ENCODE data around the gene CHMP3.
A peak's percentile ranks its signal among the peaks of the same experiment; 100 is the strongest.
"Not testable (repeated sequence)": the region's sequence is repeated elsewhere in the genome, so short reads cannot be mapped to it uniquely, and the experiment has no call there.

CHMP3 gene

GRCh38 chr2:86562922-86563649 lies at the start of gene CHMP3:
Gene CHMP3 (minus strand): TSS chr2:86563443. CDS start chr2:86563348, 95 bp downstream.
- peak; percentile 98 for DNase-seq

GRCh38 chr2:86610871-86611270 lies 47.6 kb upstream of the CHMP3 start:
- DNase-seq = no peak

- DNase-seq = no peak
Measured at GRCh38 chr2:86608832-86609410, 45.7 kb upstream of the CHMP3 start.

GRCh38 chr2:86603905-86604304 lies 40.7 kb upstream of the CHMP3 start:
- no peak for DNase-seq

- DNase-seq = no peak
Measured at GRCh38 chr2:86598966-86599365, 35.7 kb upstream of the CHMP3 start.

GRCh38 chr2:86596118-86596517 lies 32.9 kb upstream of the CHMP3 start:
- no peak for DNase-seq

GRCh38 chr2:86593266-86593665 lies 30.0 kb upstream of the CHMP3 start:
- DNase-seq = no peak

GRCh38 chr2:86592547-86593230 lies 29.4 kb upstream of the CHMP3 start:
- no peak for DNase-seq

GRCh38 chr2:86589701-86590100 lies 26.5 kb upstream of the CHMP3 start:
- not testable (repeated sequence) for DNase-seq

GRCh38 chr2:86584151-86584913 lies 21.1 kb upstream of the CHMP3 start:
- peak; percentile 32 for DNase-seq

- no peak for DNase-seq
Measured at GRCh38 chr2:86580560-86580959, 17.3 kb upstream of the CHMP3 start.

GRCh38 chr2:86577817-86578456 lies 14.7 kb upstream of the CHMP3 start:
- DNase-seq = no peak

- no peak for DNase-seq
Measured at GRCh38 chr2:86570059-86570458, 6.8 kb upstream of the CHMP3 start.

- no peak for DNase-seq
Measured at GRCh38 chr2:86566821-86567190, 3.6 kb upstream of the CHMP3 start.

GRCh38 chr2:86566158-86566820 lies 3.0 kb upstream of the CHMP3 start:
- DNase-seq = no peak

GRCh38 chr2:86563650-86564061 lies 413 bp upstream of the CHMP3 start:
- DNase-seq = no peak

GRCh38 chr2:86562485-86562921 lies 740 bp downstream of the CHMP3 start:
- no peak for DNase-seq

- no peak for DNase-seq
Measured at GRCh38 chr2:86557836-86558235, 5.4 kb downstream of the CHMP3 start.

- DNase-seq = no peak
Measured at GRCh38 chr2:86556508-86556907, 6.7 kb downstream of the CHMP3 start.

GRCh38 chr2:86552889-86553288 lies 10.4 kb downstream of the CHMP3 start:
- DNase-seq = peak; percentile 16

GRCh38 chr2:86549963-86550725 lies 13.1 kb downstream of the CHMP3 start:
- DNase-seq = not testable (repeated sequence)

All from CD4-positive, alpha-beta T cell treated with Interleukin-10 for 1 hour (primary cell).